ENCODE data around the gene RIN3. TPM values are rescaled to one million over a fixed set of nuclear protein-coding genes. Genes with fewer than 3 reads are reported as not detected.
A peak's percentile ranks its signal among the peaks of the same experiment; 100 is the strongest.

RIN3 gene
- total and polyA plus RNA-seq, 2 donors (not counting 3 experiments of a cell fraction or from before 2014, with no cell fraction given) = 5.1 to 20.8 TPM

GRCh38 chr14:92726135-92726932, 212.8 kb downstream of the RIN3 start:
- Histone ChIP-seq H3K4me1 (ENCODE audit: control insufficient read depth, extremely low read depth, insufficient read depth, low read length) (peaks cover 10% of the 10 kb centered on the region), H3K79me2 (ENCODE audit: control insufficient read depth, insufficient read depth, low read length) (no peaks in the 10 kb centered on the region), H3K27ac (ENCODE audit: insufficient read depth, low read depth, low read length) (peak overlapping the region; percentile 83), H2AFZ (ENCODE audit: low read depth, low read length) (peak overlapping the region; percentile 69), H3K36me3 (ENCODE audit: control insufficient read depth in 2 of 2, extremely low read depth in 1 of 2, insufficient read depth in 2 of 2, low read length in 2 of 2) (no peaks in the 10 kb centered on the region), H3K9me3 (replicated peaks; ENCODE audit: control insufficient read depth, insufficient read depth, low read length) (no peaks in the 10 kb centered on the region), H3K9ac (replicated peaks; ENCODE audit: extremely low read depth, insufficient read depth, low read length) (peak overlapping the region; percentile 40), H3K27me3 (ENCODE audit: control insufficient read depth in 2 of 2, insufficient read depth in 2 of 2, low read length in 2 of 2) (no peaks in the 10 kb centered on the region), H3K9me1 (replicated peaks; ENCODE audit: control insufficient read depth, extremely low read depth, insufficient read depth, low read length) (no peaks in the 10 kb centered on the region), H3K4me2 (ENCODE audit: insufficient read depth, low read length) (peak overlapping the region; percentile 11), H4K20me1 (replicated peaks; ENCODE audit: control insufficient read depth, extremely low read depth, insufficient read depth, low read length) (no peaks in the 10 kb centered on the region), H3K4me3 (replicated peaks in 1 of 3; ENCODE audit: insufficient read depth in 1 of 3, low read depth in 1 of 3, low read length in 3 of 3) (no peak overlapping the region)
- dilution Hi-C loops (cut with MboI; ENCODE audit: extremely low pct_ligation_motif_present, low sequenced_read_pairs) (no loop called here), intact Hi-C loops (cut with micrococcal nuclease) (loop anchor here (1.0 kb wide), 2 partner anchors 22 to 68 kb away; partner anchors contain the start of genes GOLGA5 and LGMN)
- TF ChIP-seq JUN (IDR thresholded peaks at IDR 0.05; ENCODE audit: borderline replicate concordance, insufficient read depth, insufficient read length, low read depth) = peak; percentile 65
- TF ChIP-seq POLR2AphosphoS5 (IDR thresholded peaks at IDR 0.05; ENCODE audit: insufficient read depth, low read depth, low read length) = no peak
- TF ChIP-seq FOS (IDR thresholded peaks at IDR 0.05; ENCODE audit: borderline replicate concordance, insufficient read depth, low read length) = peak; percentile 66
- FAIRE-seq = peak; percentile 97
- ChIA-PET POLR2A (interaction anchor here (3.6 kb wide), 1 partner anchor 22 kb away, joined by 27 read pairs; the partner anchor contains the start of gene LGMN), CTCF (interaction anchor here (0.8 to 3.0 kb wide), 11 partner anchors 9 to 68 kb away, joined by 3 to 21 read pairs (median 4); partner anchors contain the start of genes GOLGA5 and LGMN)
- TSS peak; percentile 54 for BruUV-seq (replicated peaks)
- DNase-seq (ENCODE audit: low read depth, low spot score) = peak; percentile 89

- dilution Hi-C loops (cut with MboI; ENCODE audit: extremely low pct_ligation_motif_present, low sequenced_read_pairs) (no loop called here), intact Hi-C loops (cut with micrococcal nuclease) (loop anchor here (1.0 kb wide), 2 partner anchors 21 to 67 kb away; partner anchors contain the start of genes GOLGA5 and LGMN)
- Histone ChIP-seq H3K4me1 (ENCODE audit: control insufficient read depth, extremely low read depth, insufficient read depth, low read length) (peaks cover 10% of the 10 kb centered on the region), H3K79me2 (ENCODE audit: control insufficient read depth, insufficient read depth, low read length) (no peaks in the 10 kb centered on the region), H3K9me1 (replicated peaks; ENCODE audit: control insufficient read depth, extremely low read depth, insufficient read depth, low read length) (no peaks in the 10 kb centered on the region), H2AFZ (ENCODE audit: low read depth, low read length) (no peak overlapping the region), H3K9me3 (replicated peaks; ENCODE audit: control insufficient read depth, insufficient read depth, low read length) (no peaks in the 10 kb centered on the region), H3K4me3 (replicated peaks in 1 of 3; ENCODE audit: insufficient read depth in 1 of 3, low read depth in 1 of 3, low read length in 3 of 3) (no peak overlapping the region), H3K4me2 (ENCODE audit: insufficient read depth, low read length) (no peak overlapping the region), H3K27me3 (ENCODE audit: control insufficient read depth in 2 of 2, insufficient read depth in 2 of 2, low read length in 2 of 2) (no peaks in the 10 kb centered on the region), H3K9ac (replicated peaks; ENCODE audit: extremely low read depth, insufficient read depth, low read length) (no peak overlapping the region), H4K20me1 (replicated peaks; ENCODE audit: control insufficient read depth, extremely low read depth, insufficient read depth, low read length) (no peaks in the 10 kb centered on the region), H3K36me3 (ENCODE audit: control insufficient read depth in 2 of 2, extremely low read depth in 1 of 2, insufficient read depth in 2 of 2, low read length in 2 of 2) (peaks cover 0 to 2% of the 10 kb centered on the region in 2 experiments), H3K27ac (ENCODE audit: insufficient read depth, low read depth, low read length) (peak overlapping the region; percentile 83)
- FAIRE-seq = no peak
- BruUV-seq (replicated peaks) = no TSS peak
- no peak for DNase-seq (ENCODE audit: low read depth, low spot score)
- ChIA-PET POLR2A (interaction anchor here (3.6 kb wide), 1 partner anchor 21 kb away, joined by 27 read pairs; the partner anchor contains the start of gene LGMN), CTCF (interaction anchor here (0.9 to 3.0 kb wide), 3 partner anchors 10 to 39 kb away, joined by 3 to 19 read pairs (median 3); no protein-coding TSS in a partner anchor)
- no peak for TF ChIP-seq MAX (IDR thresholded peaks at IDR 0.05; ENCODE audit: insufficient read depth, insufficient read length)
- TF ChIP-seq MYC (IDR thresholded peaks at IDR 0.05; ENCODE audit: low read depth, low read length) = no peak
- no peak for TF ChIP-seq POLR2A (IDR thresholded peaks at IDR 0.05; ENCODE audit: low read depth, low read length)
- TF ChIP-seq FOS (IDR thresholded peaks at IDR 0.05; ENCODE audit: borderline replicate concordance, insufficient read depth, low read length) = no peak
Measured at GRCh38 chr14:92726933-92727262, 213.3 kb downstream of the RIN3 start.
